Measurements from ENCODE around the gene LONP2. TPM values are rescaled to one million over a fixed set of nuclear protein-coding genes. Genes with fewer than 3 reads are reported as not detected.

LONP2 gene
- polyA plus RNA-seq, 3 donors = 21.5 to 35.6 (median 26.0) TPM

GRCh38 chr16:48247311-48247710, 3.2 kb downstream of the LONP2 start, which contains the start of gene ABCC11:
Gene ABCC11 (minus strand): TSS chr16:48247539. CDS start chr16:48231921, 15,618 bp downstream.
- no peak within 1 kb of the TSS for H3K9ac ChIP-seq (ENCODE audit: insufficient read depth, low read length, poor library complexity, severe bottlenecking)
- peaks cover 68% of the 10 kb centered on the region for H4K20me1 ChIP-seq (ENCODE audit: insufficient read depth, low read length)
- H3K4me2 ChIP-seq (replicated peaks; ENCODE audit: extremely low read depth, low read length, poor library complexity, severe bottlenecking) = no peak within 1 kb of the TSS
- no peaks in the 10 kb centered on the region for H3K27me3 ChIP-seq (ENCODE audit: control insufficient read depth in 2 of 2, insufficient read depth in 2 of 2, low read length in 2 of 2)
- peaks cover 82% of the 10 kb centered on the region for H3K79me2 ChIP-seq (ENCODE audit: insufficient read depth, low read length)
- H3K36me3 ChIP-seq (replicated peaks in 1 of 2; ENCODE audit: control insufficient read depth in 1 of 2, insufficient read depth in 2 of 2, low read length in 2 of 2) = peaks cover 4 to 11% of the 10 kb centered on the region in 2 donors
- H3K27ac ChIP-seq (ENCODE audit: low read depth in 1 of 2, low read length in 2 of 2) = peak within 1 kb of the TSS in 1 of 2 donors; percentile 45
- no peak within 1 kb of the TSS for H3K4me3 Mint-ChIP-seq
- no peak for DNase-seq
- H2AFZ ChIP-seq (ENCODE audit: insufficient read depth, low read depth, low read length, poor library complexity, severe bottlenecking) = no peak within 1 kb of the TSS
- no peak within 1 kb of the TSS for H3K4me3 ChIP-seq (replicated peaks in 1 of 3; ENCODE audit: low read depth in 2 of 3, low read length in 3 of 3)
- H3K36me3 Mint-ChIP-seq = peaks cover 7 to 8% of the 10 kb centered on the region in 2 donors
- no peaks in the 10 kb centered on the region for H3K27me3 Mint-ChIP-seq (ENCODE audit: low read depth in 3 of 3)
- no peak for TF ChIP-seq CTCF (IDR thresholded peaks at IDR 0.05)
- H3K9me3 ChIP-seq (replicated peaks in 1 of 2; ENCODE audit: control insufficient read depth in 1 of 2, insufficient read depth in 1 of 2, low read length in 2 of 2) = no peaks in the 10 kb centered on the region
- intact Hi-C loops (cut with micrococcal nuclease) = no loop called here
- 75% methylated on average over 2 of the region's 4 CpGs for WGBS (ENCODE audit: insufficient coverage)
- H3K4me1 ChIP-seq (ENCODE audit: control insufficient read depth in 1 of 2, insufficient read depth in 2 of 2, low read length in 2 of 2) = peaks cover 16 to 17% of the 10 kb centered on the region in 2 donors
- peak within 1 kb of the TSS in 2 of 7 donors; percentile 21 to 50 for H3K27ac Mint-ChIP-seq
- peaks cover 0 to 2% (median 0%) of the 10 kb centered on the region in 7 donors for H3K9me3 Mint-ChIP-seq
- H3K4me1 Mint-ChIP-seq = peaks cover 23% of the 10 kb centered on the region

- Histone ChIP-seq H3K4me2 (replicated peaks; ENCODE audit: extremely low read depth, low read length, poor library complexity, severe bottlenecking) (no peak overlapping the region), H3K4me1 (ENCODE audit: control insufficient read depth in 1 of 2, insufficient read depth in 2 of 2, low read length in 2 of 2) (peaks cover 5 to 6% of the 10 kb centered on the region in 2 donors), H3K27ac (ENCODE audit: low read depth in 1 of 2, low read length in 2 of 2) (no peak overlapping the region), H3K9ac (ENCODE audit: insufficient read depth, low read length, poor library complexity, severe bottlenecking) (no peak overlapping the region), H3K79me2 (ENCODE audit: insufficient read depth, low read length) (peaks cover 71% of the 10 kb centered on the region), H3K36me3 (replicated peaks in 1 of 2; ENCODE audit: control insufficient read depth in 1 of 2, insufficient read depth in 2 of 2, low read length in 2 of 2) (peaks cover 26 to 45% of the 10 kb centered on the region in 2 donors), H3K27me3 (ENCODE audit: control insufficient read depth in 2 of 2, insufficient read depth in 2 of 2, low read length in 2 of 2) (no peaks in the 10 kb centered on the region), H4K20me1 (ENCODE audit: insufficient read depth, low read length) (peaks cover 65% of the 10 kb centered on the region), H3K9me3 (replicated peaks in 1 of 2; ENCODE audit: control insufficient read depth in 1 of 2, insufficient read depth in 1 of 2, low read length in 2 of 2) (no peaks in the 10 kb centered on the region), H3K4me3 (replicated peaks in 1 of 3; ENCODE audit: low read depth in 2 of 3, low read length in 3 of 3) (no peak overlapping the region), H2AFZ (ENCODE audit: insufficient read depth, low read depth, low read length, poor library complexity, severe bottlenecking) (no peak overlapping the region)
- H3K9me3 Mint-ChIP-seq = no peaks in the 10 kb centered on the region
- no peak overlapping the region for H3K4me3 Mint-ChIP-seq
- no CpG with 5 or more reads among the region's 5 CpGs for WGBS (ENCODE audit: insufficient coverage)
- no peak for DNase-seq
- no peaks in the 10 kb centered on the region for H3K27me3 Mint-ChIP-seq (ENCODE audit: low read depth in 3 of 3)
- intact Hi-C loops (cut with micrococcal nuclease) = no loop called here
- TF ChIP-seq CTCF (IDR thresholded peaks at IDR 0.05) = no peak
- H3K27ac Mint-ChIP-seq = peak overlapping the region in 1 of 7 donors; percentile 6
- H3K4me1 Mint-ChIP-seq = peaks cover 13% of the 10 kb centered on the region
- peaks cover 36 to 39% of the 10 kb centered on the region in 2 donors for H3K36me3 Mint-ChIP-seq
Measured at GRCh38 chr16:48250520-48251278, 6.6 kb downstream of the LONP2 start.
